BE2C (cell line): ENCODE results near the gene COMP.
A peak's percentile ranks its signal among the peaks of the same experiment; 100 is the strongest.

ENCODE experiments used
- DNase-seq: peaks from one replicate; pipeline ENCODE4 v3.0.0-alpha.2; 2020
- H3K27me3 ChIP-seq: fragments of 250-450 bp; sonication (Bioruptor Pico); 2 replicates; pipeline ENCODE4 v1.5.1; 2020; ENCODE audit warnings: mild to moderate bottlenecking
- H3K36me3 ChIP-seq: fragments of 250-450 bp; sonication (Bioruptor Pico); 2 replicates; pipeline ENCODE4 v1.5.1; 2020; ENCODE audit warnings: mild to moderate bottlenecking
- H3K4me1 ChIP-seq: fragments of 250-450 bp; sonication (Bioruptor Pico); 2 replicates; pipeline ENCODE4 v1.5.1; 2020
- H3K4me3 ChIP-seq: 2 replicates; pipeline ENCODE4 v1.5.1; 2011; ENCODE audit warnings: low read depth, low read length
- H3K9me3 ChIP-seq: fragments of 250-450 bp; sonication (Bioruptor Pico); 2 replicates; pipeline ENCODE4 v1.5.1; 2020
- CTCF ChIP-seq: IDR thresholded peaks from 2 replicates; pipeline ENCODE4 v1.5.1; 2012; ENCODE audit warnings: mild to moderate bottlenecking, low read depth, low read length

COMP gene

DNA sequence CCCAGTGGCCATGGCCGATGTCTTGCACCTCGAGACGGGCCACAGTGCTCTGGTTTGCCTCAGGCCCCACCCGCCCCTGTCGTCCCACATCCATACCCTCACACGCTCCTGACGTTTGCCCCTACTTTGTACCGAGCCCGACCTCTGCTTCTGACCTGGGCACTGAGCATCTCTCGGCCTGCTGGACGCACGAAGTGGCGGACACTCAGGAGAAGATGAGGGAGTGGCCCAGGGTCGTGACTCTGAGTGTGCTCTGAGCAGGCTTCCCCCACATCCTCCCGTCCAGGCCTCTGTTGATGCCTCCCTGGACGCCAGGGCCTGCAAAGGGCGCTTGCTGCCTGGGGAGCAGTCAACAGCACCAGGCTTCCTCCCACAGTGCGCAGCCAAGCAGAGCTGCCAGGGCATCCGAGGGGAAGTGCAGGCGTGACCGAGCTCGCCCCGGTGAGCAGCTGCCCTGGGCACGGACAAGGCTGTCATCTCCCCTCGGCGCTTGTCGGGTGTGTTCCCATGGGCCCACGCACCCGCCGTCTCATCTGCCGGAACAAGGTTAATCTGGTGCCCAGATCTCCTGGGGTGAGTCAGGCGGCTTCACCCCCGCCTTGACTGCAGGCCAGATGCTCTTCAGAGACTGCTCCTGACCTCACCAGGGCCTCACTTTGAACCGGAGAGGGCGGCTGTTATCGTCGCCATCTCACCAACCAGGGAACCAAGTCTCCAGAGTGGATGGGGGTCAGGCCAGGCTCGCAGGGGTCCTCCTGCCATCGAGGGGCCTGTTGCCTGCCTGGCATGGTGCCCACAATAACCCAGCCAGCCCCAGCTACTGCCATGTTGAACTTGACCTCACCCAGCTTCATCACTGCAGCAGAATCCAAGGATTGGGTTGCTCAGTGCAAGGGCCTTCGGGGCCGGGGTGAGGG lies 27.2 kb downstream of the COMP start:
- no peaks in the 10 kb centered on the region for H3K9me3 ChIP-seq
- H3K36me3 ChIP-seq: no peaks in the 10 kb centered on the region
- no peak for TF ChIP-seq CTCF
- no peak overlapping the region for H3K4me3 ChIP-seq
- peak; percentile 86 for DNase-seq
- peaks cover 41% of the 10 kb centered on the region for H3K4me1 ChIP-seq
- H3K27me3 ChIP-seq: no peaks in the 10 kb centered on the region

DNA sequence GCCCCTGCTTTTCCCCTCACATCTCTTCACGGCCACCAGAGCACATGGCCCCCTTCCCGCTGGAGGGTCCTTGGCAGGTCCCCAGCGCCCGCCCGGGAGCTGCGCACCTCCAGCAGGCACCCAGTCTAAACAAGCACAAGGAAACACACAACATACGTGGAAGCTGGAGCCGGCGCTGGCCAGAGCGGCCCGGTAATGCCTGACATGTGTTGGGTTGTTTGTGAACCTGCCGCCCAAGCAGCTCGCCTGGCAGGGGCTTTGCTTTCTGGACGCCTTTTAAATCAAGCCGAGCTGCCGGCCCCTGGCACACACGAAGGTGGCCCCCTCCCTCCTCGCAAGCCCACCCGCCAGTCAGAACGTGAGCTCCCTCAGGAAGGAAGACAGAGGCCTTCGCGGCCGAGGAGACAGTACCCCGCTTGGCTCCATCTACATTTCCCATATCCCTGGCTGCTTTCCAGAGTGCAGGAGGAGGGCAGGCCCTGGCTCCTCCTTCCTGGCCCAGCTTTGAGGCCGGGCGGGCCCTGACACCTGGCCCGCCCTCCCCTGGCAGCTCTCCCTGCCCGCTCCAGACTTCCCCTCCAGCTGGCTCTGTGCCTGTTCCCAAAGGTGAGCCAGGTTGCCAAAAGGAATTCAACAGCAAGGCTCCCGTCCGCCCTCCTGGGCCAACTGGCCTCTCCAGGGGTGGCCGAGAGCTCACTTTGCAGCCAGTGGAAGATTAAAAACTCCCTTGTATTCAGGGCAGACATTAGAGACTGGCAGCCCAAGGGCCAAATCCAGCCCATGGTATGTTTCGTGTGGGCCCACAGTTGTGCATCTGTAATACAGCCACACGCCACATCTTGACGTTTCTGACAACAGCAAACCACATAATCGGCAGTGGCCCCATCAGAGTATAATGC lies 28.7 kb downstream of the COMP start:
- DNase-seq: peak; percentile 72

GRCh38 chr19:18761531-18762110 lies 29.5 kb downstream of the COMP start:
- H3K4me3 ChIP-seq: no peak overlapping the region
- H3K4me1 ChIP-seq: peaks cover 34% of the 10 kb centered on the region
- peak; percentile 31 for DNase-seq
- TF ChIP-seq CTCF: no peak
- no peaks in the 10 kb centered on the region for H3K36me3 ChIP-seq
- no peaks in the 10 kb centered on the region for H3K27me3 ChIP-seq
- H3K9me3 ChIP-seq: no peaks in the 10 kb centered on the region

More for the DNA sequence above, 28.7 kb downstream of the COMP start:
- Histone ChIP-seq H3K4me3 (peak overlapping the region; percentile 22; the same call in 1 of the 2 replicates), H3K9me3 (no peaks in the 10 kb centered on the region), H3K27me3 (no peaks in the 10 kb centered on the region), H3K36me3 (no peaks in the 10 kb centered on the region), H3K4me1 (peaks cover 30% of the 10 kb centered on the region)
- TF ChIP-seq CTCF: no peak

GRCh38 chr19:18760440-18761383 lies 30.4 kb downstream of the COMP start:
- H3K36me3 ChIP-seq: no peaks in the 10 kb centered on the region
- H3K4me1 ChIP-seq: peaks cover 34% of the 10 kb centered on the region
- H3K9me3 ChIP-seq: no peaks in the 10 kb centered on the region
- no peak for TF ChIP-seq CTCF
- H3K4me3 ChIP-seq: no peak overlapping the region
- no peaks in the 10 kb centered on the region for H3K27me3 ChIP-seq
- DNase-seq: peak; percentile 26

GRCh38 chr19:18759995-18760426 lies 31.1 kb downstream of the COMP start:
- Histone ChIP-seq H3K27me3 (no peaks in the 10 kb centered on the region), H3K4me1 (peaks cover 34% of the 10 kb centered on the region), H3K9me3 (no peaks in the 10 kb centered on the region), H3K36me3 (no peaks in the 10 kb centered on the region), H3K4me3 (no peak overlapping the region)
- peak; percentile 10 for DNase-seq
- TF ChIP-seq CTCF: no peak
